ENCODE data around the gene PRR19. TPM values are rescaled to one million over a fixed set of nuclear protein-coding genes. Genes with fewer than 3 reads are reported as not detected.

Gene PRR19
- total RNA-seq, 1 donor from 2014 or later, result 1.4 TPM

DNA sequence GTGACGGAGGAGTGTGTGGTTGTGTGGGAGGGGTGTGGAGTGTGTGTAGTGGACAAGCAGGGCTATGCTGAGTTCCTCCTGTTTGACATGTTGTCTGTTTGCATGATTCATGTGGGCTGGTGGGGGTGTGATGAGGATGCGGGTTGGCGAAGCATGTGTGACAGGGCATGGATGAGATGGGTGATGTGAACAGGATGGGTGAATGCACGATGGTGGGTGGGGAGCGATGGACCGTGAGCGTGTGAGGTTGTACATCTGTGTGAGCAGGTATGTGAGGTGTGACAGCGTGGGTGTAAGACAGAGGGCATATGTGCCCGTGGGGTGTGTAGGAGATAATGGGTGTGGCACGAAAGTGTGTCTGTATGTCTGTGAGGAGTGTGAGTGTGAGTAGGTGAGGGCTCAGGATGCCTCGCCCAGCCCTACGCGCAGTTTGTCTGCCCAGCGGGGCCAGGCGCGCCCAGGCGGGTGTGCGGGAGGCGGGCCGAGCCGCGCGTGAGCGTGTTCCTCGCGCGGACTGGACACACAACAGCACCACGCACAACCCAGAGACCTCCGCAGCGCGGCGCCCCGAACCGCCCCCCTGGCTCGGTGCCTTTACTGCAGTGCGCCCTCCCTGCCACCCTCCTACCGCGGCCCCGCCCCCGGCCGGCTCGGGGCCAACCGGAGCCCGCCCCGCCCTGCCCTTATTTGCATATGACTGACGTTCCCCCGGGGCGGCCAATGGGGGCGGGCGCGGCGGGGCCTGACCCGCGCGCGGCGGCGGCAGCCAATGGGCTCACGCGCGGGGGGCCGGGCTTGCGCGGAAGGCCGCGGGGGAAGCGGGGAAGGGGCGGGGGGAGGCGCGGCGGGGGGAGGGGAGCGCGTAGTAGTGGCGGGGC, 18.5 kb upstream of the PRR19 start:
- DNase-seq, result peak; percentile 96

DNA sequence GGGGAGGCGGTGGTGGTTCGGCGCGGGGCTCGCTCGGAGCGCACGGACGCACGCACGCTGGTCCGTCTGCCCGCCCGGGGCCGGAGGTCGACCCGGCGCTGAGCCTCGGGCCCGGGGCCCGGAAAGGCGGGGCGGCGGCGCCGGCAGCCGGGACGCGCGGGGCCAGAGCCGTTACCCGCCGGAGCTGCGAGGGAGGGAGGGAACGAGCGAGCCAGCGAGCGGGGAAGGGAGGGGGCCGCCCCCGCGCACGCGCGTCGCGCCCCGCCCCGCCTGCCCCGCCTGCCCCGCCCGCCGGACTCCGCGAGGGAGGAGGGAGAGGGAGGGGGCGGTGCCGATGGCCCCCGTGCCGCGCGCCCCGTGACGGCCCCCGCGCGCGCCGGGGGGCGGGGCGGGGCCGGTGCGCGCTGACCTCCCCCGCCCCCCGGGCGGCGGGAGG, 17.8 kb upstream of the PRR19 start:
- DNase-seq, result peak; percentile 79

DNA sequence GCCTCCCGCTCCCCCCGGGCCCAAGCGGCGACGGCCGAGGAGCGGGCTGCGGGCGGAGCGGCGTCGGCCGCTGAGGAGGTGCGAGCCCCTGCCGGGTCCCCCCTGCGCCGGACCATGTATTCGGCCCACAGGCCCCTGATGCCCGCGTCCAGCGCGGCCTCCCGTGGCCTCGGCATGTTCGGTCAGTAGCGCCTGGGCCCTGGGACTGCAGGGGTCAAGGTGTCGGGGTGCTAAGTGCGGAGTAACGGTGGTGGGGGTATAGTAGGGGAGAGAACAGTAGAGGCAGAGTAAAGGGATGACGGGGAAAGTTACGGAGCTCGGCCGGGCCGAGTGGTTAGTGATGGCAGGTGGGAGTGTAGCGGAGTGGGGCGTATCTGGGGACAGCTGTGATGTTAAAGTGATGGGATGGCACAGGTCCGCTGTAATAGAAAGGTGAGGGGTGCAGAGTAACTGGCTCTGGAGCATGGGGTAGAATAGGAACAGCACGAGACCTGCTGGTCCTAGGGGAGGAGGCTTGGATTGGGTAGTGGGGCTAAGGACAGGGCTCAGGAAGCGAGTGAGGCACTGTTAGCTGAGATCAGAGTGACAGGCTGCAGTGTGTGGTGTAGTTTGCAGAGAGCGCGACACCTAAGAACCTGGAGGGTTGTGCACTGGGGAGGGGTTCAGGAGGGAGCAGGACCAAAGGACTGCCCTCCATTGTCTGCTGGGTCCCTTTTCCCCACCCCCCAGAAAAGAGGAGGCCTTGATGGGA, 17.2 kb upstream of the PRR19 start:
- DNase-seq, result no peak

DNA sequence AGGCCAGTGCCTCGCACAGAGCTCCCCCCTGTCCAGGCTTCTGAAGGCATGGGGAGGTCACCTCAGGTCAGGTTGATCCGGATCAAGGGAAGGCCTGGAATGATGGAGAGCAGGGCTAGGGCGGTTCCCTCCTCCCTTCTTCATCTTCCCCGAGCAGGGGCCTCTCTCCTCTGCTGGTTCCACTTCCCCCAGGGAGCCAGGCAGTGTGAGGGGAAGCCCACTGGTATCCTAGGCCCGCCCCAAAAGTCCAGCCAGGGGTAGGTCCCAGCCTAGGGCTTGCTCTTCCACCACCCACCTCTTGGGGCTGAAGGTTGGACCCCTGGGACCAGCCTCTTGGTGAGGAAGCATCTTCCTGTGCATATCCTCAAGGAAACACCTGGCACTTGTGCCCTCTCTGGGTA, 16.4 kb upstream of the PRR19 start:
- no peak for DNase-seq

DNA sequence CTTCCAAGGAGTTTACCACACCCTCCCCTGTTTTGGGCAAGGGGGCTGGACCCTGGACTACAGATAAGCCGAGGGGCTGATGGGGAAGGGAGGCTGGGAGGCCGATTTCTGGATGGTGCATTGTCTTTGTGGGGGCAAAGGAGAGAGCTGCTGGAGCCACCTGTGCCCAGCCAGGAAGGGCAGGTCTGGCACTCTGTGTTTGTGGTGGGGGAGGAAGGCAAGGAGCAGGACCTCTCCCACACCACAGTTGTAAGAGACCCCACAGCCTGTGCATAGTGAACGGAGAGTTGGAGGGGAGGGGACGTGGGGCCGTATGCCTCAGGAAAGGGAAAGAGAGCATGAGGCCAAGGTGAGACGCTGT, 16.0 kb upstream of the PRR19 start:
- DNase-seq, result no peak

DNA sequence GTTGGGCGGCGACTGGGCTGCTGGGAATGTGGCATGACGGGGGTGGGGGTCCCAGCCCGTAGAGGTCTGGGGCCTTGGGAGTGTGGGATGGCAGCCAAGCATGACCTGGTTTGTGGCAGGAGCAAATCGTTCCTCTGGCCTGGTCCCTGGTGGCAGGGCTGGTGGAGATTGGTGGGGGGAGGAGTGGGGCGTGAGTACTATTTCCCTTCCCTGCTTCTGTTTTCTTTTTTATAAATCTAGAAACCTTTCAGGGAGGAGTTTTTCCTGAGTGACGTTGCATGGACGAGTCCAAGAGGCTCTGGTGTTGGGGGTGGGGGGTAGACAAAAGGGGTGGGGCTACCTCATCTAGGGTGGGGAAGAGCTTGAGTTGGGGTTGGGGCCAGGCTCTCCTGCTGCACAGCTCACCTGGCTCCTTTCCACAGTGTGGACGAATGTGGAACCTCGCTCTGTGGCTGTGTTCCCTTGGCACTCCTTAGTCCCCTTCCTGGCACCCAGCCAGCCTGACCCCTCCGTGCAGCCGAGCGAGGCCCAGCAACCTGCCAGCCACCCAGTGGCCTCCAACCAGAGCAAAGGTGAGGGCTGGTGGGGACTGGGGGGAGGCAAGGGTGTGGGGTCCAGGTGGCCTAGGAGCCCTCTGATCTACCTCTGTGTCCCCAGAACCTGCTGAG, 15.4 kb upstream of the PRR19 start:
- no peak for DNase-seq

DNA sequence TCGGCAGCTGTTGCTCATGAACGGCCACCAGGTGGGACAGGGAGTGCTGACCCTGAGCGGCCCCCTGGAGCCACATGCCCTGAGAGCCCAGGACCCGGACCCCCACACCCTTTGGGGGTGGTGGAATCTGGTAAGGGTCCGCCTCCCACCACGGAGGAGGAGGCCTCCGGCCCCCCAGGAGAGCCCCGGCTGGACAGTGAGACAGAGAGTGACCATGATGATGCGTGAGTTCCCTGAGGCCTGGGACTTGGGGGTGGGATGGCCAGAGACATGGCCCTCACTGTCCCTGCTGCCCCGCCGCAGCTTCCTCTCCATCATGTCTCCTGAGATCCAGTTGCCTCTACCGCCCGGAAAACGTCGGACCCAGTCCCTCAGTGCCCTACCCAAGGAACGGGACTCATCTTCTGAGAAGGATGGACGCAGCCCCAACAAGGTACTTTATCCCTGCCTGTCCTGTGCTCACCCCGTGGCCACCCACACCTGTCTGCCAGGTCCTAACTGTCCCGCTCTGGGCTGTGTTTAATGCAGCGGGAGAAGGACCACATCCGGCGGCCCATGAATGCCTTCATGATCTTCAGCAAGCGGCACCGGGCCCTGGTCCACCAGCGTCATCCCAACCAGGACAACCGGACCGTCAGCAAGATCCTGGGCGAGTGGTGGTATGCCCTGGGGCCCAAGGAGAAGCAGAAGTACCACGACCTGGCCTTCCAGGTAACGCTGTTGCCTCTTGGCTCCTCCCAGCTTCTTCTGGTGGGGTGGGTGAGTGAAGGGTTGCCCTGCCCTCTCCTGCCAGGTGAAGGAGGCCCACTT, 14.7 kb upstream of the PRR19 start:
- no peak for DNase-seq

DNA sequence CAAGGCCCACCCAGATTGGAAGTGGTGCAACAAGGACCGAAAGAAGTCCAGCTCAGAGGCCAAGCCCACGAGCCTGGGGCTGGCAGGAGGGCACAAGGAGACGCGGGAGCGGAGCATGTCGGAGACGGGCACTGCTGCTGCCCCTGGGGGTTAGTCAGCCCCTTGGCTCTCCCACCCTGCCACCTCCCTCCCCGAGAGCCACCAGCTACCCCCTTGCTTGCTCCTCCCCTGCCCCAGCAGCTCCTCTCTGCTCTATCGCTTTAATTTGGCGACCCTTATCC, 14.2 kb upstream of the PRR19 start:
- DNase-seq, result no peak

DNA sequence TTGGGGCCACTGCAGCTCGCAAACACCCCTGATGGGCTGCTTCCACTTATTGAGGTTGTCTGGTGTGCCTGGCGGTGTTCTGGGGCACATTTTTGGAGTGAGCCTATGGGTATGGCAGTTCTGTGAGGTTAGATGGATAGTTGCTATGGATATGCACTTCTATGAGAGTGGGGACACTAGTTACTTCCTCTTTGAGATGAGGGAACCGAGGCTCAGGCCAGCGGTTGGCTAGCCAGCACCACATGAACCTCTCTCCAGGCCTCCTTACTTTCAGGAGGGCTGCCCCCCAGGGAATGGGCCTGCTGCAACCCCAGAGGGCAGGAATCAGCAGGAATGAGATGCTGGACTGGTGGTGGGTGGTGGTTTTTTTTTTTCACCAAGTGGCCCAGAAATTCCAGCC, 13.5 kb upstream of the PRR19 start:
- no peak for DNase-seq

DNA sequence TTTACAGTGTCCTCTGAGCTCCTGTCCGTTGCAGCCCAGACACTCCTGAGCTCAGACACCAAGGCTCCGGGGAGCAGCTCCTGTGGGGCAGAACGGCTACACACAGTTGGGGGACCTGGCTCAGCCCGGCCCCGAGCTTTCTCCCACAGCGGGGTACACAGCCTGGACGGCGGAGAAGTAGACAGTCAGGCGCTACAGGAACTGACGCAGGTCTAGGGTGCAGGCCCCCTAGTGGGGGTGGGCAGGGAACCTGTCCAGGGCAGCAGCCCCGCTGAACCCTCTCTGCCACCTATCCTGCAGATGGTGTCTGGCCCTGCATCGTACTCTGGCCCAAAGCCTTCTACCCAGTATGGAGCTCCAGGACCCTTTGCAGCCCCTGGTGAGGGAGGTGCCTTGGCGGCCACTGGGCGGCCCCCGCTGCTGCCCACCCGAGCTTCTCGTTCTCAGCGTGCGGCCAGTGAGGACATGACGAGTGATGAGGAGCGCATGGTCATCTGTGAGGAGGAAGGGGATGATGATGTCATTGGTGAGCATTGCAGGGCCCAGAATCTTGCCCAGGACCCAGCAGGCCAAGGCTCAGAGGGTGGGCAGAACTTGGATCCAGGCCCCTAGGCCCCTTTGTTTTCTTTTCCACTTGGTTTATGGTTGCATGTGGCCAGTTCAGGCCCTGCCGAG, 12.9 kb upstream of the PRR19 start:
- DNase-seq, result no peak

DNA sequence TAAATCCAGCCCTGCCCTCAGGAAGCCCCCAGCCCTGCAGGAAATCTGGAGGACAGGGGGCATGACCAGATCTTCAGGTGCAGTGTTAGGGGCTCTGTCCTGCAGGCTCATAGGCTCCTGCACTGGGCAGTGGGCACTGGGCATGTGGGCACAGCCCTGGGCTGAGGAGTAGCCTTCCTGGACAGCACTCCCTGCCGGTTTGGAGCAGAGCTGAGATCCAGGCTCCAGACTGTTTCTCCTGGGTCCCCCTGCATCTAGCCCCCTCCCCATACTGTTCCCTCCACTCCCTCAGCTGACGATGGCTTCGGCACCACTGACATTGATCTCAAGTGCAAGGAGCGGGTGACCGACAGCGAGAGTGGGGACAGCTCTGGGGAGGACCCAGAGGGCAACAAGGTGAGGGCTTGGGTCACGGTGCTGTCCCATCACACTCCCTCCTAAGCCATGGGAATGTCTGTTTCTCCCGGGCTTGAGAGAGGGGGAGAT, 12.3 kb upstream of the PRR19 start:
- no peak for DNase-seq

DNA sequence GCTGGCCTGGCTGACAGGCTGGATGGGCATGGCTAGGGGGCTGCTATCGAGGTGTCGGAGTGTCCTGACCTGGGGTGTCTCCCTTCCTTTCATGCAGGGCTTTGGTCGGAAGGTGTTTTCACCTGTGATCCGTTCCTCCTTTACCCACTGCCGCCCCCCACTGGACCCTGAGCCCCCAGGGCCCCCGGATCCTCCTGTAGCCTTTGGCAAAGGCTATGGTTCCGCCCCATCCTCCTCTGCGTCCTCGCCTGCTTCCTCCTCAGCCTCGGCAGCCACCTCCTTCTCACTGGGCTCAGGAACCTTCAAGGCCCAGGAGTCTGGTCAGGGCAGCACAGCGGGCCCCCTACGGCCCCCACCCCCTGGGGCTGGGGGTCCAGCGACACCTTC, 11.8 kb upstream of the PRR19 start:
- DNase-seq, result no peak

DNA sequence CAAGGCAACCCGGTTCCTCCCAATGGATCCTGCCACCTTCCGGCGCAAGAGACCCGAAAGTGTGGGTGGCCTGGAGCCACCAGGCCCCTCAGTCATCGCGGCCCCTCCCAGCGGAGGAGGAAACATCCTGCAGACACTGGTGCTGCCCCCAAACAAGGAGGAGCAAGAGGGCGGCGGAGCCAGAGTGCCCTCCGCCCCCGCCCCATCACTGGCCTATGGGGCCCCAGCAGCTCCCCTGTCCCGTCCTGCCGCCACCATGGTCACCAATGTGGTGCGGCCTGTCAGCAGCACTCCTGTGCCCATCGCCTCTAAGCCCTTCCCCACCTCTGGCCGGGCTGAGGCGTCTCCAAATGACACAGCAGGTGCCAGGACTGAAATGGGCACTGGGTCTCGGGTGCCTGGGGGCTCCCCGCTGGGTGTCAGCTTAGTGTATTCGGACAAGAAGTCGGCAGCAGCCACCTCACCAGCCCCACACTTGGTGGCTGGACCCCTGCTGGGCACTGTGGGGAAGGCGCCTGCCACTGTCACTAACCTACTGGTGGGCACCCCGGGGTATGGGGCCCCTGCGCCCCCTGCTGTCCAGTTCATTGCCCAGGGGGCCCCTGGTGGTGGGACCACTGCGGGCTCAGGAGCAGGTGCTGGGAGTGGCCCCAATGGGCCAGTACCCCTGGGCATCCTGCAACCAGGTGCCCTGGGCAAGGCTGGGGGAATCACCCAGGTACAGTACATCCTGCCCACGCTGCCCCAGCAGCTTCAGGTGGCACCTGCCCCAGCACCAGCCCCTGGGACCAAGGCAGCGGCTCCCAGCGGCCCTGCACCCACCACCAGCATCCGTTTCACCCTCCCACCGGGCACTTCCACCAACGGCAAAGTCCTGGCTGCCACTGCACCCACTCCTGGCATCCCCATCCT, 11.2 kb upstream of the PRR19 start:
- no peak for DNase-seq

DNA sequence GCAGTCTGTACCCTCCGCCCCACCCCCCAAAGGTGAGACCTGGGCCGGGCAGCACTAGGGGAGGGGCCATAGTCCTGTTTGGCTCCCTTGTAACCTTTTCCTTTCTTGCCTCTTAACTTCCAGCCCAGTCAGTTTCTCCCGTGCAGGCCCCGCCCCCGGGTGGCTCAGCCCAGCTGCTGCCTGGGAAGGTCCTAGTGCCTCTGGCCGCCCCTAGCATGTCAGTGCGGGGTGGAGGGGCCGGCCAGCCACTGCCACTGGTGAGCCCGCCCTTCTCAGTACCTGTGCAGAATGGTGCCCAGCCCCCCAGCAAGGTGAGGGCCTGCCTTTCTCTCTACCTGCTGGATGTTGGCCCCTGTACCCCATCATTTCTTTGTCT, 10.5 kb upstream of the PRR19 start:
- DNase-seq, result no peak

DNA sequence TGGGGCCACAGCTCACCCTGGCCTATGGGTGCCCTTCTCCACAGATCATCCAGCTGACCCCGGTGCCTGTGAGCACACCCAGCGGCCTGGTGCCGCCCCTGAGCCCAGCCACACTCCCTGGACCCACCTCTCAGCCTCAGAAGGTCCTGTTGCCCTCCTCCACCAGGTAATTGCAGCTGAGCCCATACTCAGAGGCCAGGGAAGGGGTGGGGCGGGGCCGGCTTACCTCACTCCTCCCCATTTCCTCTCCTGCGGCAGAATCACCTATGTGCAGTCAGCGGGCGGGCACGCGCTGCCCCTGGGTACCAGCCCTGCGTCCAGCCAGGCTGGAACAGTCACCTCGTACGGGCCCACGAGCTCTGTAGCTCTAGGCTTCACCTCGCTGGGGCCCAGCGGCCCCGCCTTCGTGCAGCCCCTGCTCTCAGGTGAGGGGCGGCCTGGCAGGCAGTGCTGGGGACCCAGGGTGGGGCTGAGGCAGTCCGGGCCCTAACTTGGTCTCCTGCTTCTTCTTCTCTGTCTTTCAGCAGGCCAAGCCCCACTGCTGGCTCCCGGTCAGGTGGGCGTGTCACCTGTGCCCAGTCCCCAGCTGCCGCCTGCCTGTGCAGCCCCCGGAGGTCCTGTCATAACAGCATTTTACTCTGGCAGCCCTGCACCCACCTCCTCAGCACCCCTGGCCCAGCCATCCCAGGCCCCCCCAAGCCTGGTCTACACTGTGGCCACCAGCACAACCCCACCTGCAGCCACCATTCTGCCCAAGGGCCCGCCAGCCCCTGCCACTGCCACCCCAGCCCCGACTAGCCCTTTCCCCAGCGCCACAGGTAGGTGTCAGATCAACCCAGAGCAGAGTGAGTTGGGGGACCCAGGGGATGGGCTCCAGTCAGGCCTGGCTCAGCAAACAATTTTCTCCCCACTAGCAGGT, 9.6 kb upstream of the PRR19 start:
- no peak for DNase-seq

DNA sequence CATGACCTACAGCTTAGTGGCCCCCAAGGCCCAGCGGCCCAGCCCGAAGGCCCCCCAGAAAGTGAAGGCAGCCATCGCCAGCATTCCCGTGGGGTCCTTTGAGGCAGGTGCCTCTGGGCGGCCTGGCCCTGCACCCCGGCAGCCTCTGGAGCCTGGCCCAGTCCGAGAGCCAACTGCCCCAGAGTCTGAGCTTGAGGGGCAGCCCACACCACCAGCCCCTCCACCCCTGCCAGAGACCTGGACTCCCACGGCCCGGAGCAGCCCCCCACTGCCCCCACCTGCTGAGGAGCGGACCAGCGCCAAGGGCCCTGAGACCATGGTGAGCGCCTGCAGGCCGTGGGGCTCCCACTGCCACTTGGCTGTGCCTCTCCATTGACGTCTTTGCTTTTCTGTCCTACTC, 9.0 kb upstream of the PRR19 start:
- DNase-seq, result no peak

DNA sequence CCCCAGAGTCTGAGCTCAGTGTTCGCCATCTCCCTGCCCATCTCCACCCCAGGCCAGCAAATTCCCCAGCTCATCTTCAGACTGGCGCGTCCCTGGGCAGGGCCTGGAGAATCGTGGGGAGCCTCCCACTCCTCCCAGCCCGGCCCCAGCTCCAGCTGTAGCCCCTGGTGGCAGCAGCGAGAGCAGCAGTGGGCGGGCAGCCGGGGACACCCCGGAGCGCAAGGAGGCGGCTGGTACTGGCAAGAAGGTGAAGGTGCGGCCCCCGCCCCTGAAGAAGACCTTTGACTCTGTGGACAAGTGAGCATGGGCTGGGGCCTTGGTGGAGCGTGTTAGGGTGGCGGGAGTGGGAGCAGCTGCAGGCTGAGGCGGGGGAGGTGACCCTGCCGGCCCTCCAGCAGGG, 8.4 kb upstream of the PRR19 start:
- no peak for DNase-seq

DNA sequence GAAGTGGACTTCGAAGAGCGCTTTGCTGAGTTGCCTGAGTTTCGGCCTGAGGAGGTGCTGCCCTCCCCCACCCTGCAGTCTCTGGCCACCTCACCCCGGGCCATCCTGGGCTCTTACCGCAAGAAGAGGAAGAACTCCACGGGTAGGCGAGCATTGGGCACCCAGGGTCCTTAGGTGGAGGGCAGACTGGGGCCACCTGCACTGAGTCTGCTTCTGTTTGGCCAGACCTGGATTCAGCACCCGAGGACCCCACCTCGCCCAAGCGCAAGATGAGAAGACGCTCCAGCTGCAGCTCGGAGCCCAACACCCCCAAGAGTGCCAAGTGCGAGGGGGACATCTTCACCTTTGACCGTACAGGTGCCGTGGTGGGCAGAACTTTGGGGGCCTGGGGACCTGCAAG, 8.0 kb upstream of the PRR19 start:
- DNase-seq, result no peak

DNA sequence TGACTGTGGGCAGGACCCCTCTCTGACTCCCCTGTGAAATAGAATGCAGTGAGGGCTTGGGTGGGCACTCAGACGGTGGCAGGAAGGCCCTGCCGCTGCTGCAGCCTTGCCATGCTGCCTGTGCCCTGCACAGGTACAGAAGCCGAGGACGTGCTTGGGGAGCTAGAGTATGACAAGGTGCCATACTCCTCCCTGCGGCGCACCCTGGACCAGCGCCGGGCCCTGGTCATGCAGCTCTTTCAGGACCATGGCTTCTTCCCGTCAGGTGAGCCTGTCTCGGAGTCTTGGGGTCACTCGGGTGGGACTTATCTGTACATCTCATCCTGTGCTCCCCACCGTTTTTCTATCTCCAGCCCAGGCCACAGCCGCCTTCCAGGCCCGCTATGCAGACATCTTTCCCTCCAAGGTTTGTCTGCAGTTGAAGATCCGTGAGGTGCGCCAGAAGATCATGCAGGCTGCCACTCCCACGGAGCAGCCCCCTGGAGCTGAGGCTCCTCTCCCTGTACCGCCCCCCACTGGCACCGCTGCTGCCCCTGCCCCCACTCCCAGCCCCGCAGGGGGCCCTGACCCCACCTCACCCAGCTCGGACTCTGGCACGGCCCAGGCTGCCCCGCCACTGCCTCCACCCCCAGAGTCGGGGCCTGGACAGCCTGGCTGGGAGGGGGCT, 7.3 kb upstream of the PRR19 start:
- no peak for DNase-seq

Measured in occipital lobe (tissue), 2 donors.